ENCODE measurements around the gene CRTC3. TPM values are rescaled to one million over a fixed set of nuclear protein-coding genes. Genes with fewer than 3 reads are reported as not detected.

The CRTC3 gene
- total and polyA plus RNA-seq, 2 of the 13 experiments (the other 11 are each of a cell fraction or from before 2014, with no cell fraction given) = 8.4 to 11.8 TPM

GRCh38 chr15:90529011-90529370 is 732 bp upstream of the CRTC3 start (continued):
- TF ChIP-seq ZNF687 (CRISPR knock-in tag; IDR thresholded peaks at IDR 0.05) = peak; percentile 2; the same call in 1 of the 2 replicates
- no peak for TF ChIP-seq MYC (CRISPR knock-in tag; IDR thresholded peaks at IDR 0.05; ENCODE audit: borderline replicate concordance)
- TF ChIP-seq ZC3H13 (CRISPR knock-in tag; IDR thresholded peaks at IDR 0.05) = no peak
- TF ChIP-seq ZNF501 (CRISPR knock-in tag; IDR thresholded peaks at IDR 0.05) = 0 out of 2 replicates have a peak, but pooled peaks have one; percentile 10
- no peak for TF ChIP-seq ISX (CRISPR knock-in tag; conservative IDR thresholded peaks at IDR 0.05)
- TF ChIP-seq ZNF672 (CRISPR knock-in tag; IDR thresholded peaks at IDR 0.05) = no peak

- DNase-seq (ENCODE audit: low spot score) = no peak
- H2AFZ ChIP-seq (ENCODE audit: low read length) = no peak overlapping the region
- 3% methylated on average over 13 of the region's 76 CpGs for WGBS (ENCODE audit: low lambda C conversion rate)
- TF ChIP-seq IKZF4 (CRISPR knock-in tag; IDR thresholded peaks at IDR 0.05; ENCODE audit: borderline replicate concordance, low read depth, not compliant biosample characterization) = no peak
- no peak for TF ChIP-seq ETS1 (CRISPR knock-in tag; IDR thresholded peaks at IDR 0.05)
- TF ChIP-seq ZBTB14 (CRISPR knock-in tag; IDR thresholded peaks at IDR 0.05) = no peak
- no peak; the same call in 1 of the 2 replicates for TF ChIP-seq TFAP4 (IDR thresholded peaks at IDR 0.05; ENCODE audit: borderline replicate concordance, low read depth)
- TF ChIP-seq ZNF234 (CRISPR knock-in tag; conservative IDR thresholded peaks at IDR 0.05) = peak; percentile 45; the same call in 1 of the 2 replicates
- TF ChIP-seq ZFP91 (CRISPR knock-in tag; IDR thresholded peaks at IDR 0.05; ENCODE audit: borderline replicate concordance) = 0 out of 2 replicates have a peak, but pooled peaks have one; percentile 23
Observed at GRCh38 chr15:90530250-90531051, 728 bp downstream of the CRTC3 start.

More at GRCh38 chr15:90530250-90531051, 728 bp downstream of the CRTC3 start:
- intact Hi-C loops (cut with micrococcal nuclease; ENCODE audit: unreplicated experiment) (no loop called here), in situ Hi-C loops (cut with HindIII; ENCODE audit: extremely low pct_ligation_motif_present, low pct_unique_long_range_greater_than_20kb) (no loop called here)
- Histone ChIP-seq H3K9me3 (ENCODE audit: low read length) (no peaks in the 10 kb centered on the region), H3K27ac (ENCODE audit: extremely low read length, insufficient read depth, low read length) (no peak overlapping the region), H3K4me3 (replicated peaks in 1 of 3; ENCODE audit: insufficient read depth in 1 of 3, low read depth in 2 of 3, low read length in 3 of 3) (peak overlapping the region; percentile 81 to 89 (median 86)), H3K36me3 (replicated peaks in 1 of 2; ENCODE audit: control insufficient read depth in 1 of 2, insufficient read depth in 2 of 2, low read length in 2 of 2) (no peaks in the 10 kb centered on the region), H4K20me1 (ENCODE audit: insufficient read depth, low read length) (no peaks in the 10 kb centered on the region), H3K4me1 (ENCODE audit: insufficient read depth, low read length) (peaks cover 39% of the 10 kb centered on the region), H3K27me3 (ENCODE audit: control insufficient read depth in 1 of 2, insufficient read depth in 2 of 2, low read length in 2 of 2) (peaks cover 0 to 7% of the 10 kb centered on the region in 2 experiments; a peak in 2 of 5 replicates), H3K79me2 (ENCODE audit: insufficient read depth, low read length) (peaks cover 16% of the 10 kb centered on the region), H3K9ac (ENCODE audit: insufficient read depth, low read depth, low read length) (peak overlapping the region; percentile 78), H3K4me2 (ENCODE audit: low read depth, low read length) (peak overlapping the region; percentile 97)
- BruUV-seq (replicated peaks) = no TSS peak
- peak; percentile 37 for ATAC-seq
- no peak for FAIRE-seq
- CTCF ChIA-PET (ENCODE audit: low intra/inter-chr PET ratio, low total read pairs) = no interaction called here
- POLR2A ChIA-PET = interaction anchor here (0.6 to 1.0 kb wide), 3 partner anchors 9 to 143 kb away, joined by 3 to 4 read pairs (median 3); partner anchors contain the start of gene IQGAP1
